A549 (cell line): Measurements from ENCODE around the gene WSCD1. TPM values are rescaled to one million over a fixed set of nuclear protein-coding genes. Genes with fewer than 3 reads are reported as not detected.

Experiments used
- ATAC-seq, 2 experiments: fragments of 200-7000 bp in 1 of 2; fragments of >200 bp in 1 of 2; cut with Nextera tagmentation in 1 of 2; cut with Tn5 transposase in 1 of 2; 3 replicates each; pipeline versions ENCODE4 v1.8.0 to v1.9.1; 2018 to 2020; ENCODE audit warnings: mild to moderate bottlenecking in 1 of 2, moderate library complexity in 1 of 2
- CTCF ChIA-PET: fragments of 300-600 bp; sonication (Branson Sonifier 250); formaldehyde crosslinking; extraction: SDS; loops from one replicate; lab custom pipeline; 2021; ENCODE audit warnings: antibody characterized with exemption, inconsistent platforms; lab: Yijun Ruan, JAX
- POLR2A ChIA-PET: fragments of 350-600 bp; formaldehyde crosslinking; extraction: SDS; loops from one replicate; lab custom pipeline; 2021; ENCODE audit warnings: antibody characterized with exemption, inconsistent platforms; lab: Yijun Ruan, JAX
- DNase-seq, 2 experiments: peaks; one replicate each; pipeline versions ENCODE4 v3.0.0 to v3.0.0-alpha.2; 2011 to 2016; ENCODE audit warnings: low read depth in 1 of 2, low spot score in 1 of 2
- FAIRE-seq: peaks from 2 replicates; lab custom pipeline; 2011; peaks lifted over from hg19 to GRCh38; lab: Jason Lieb, UNC
- H3K27ac ChIP-seq, 2 experiments: fragments of >200 bp; sonication (Bioruptor Twin); formaldehyde crosslinking; 3 replicates each; pipeline ENCODE4 v1.5.1; 2016 to 2017
- H3K4me1 ChIP-seq: fragments of >200 bp; sonication (Bioruptor Twin); formaldehyde crosslinking; 3 replicates; pipeline ENCODE4 v1.6.1; 2016
- H3K4me2 ChIP-seq: fragments of >200 bp; sonication (Bioruptor Twin); formaldehyde crosslinking; 3 replicates; pipeline ENCODE4 v1.6.1; 2016
- H3K4me3 ChIP-seq: fragments of >200 bp; sonication (Bioruptor Twin); formaldehyde crosslinking; 3 replicates; pipeline ENCODE4 v1.5.1; 2016
- H3K9me3 ChIP-seq: fragments of >200 bp; sonication (Bioruptor Twin); formaldehyde crosslinking; 3 replicates; pipeline ENCODE4 v1.6.1; 2016
- BCL3 ChIP-seq: fragments of >200 bp; sonication (Bioruptor Twin); formaldehyde crosslinking; IDR thresholded peaks from 3 replicates; pipeline ENCODE4 v1.6.1; 2016
- CBX2 ChIP-seq: fragments of 200-600 bp; sonication (generic); IDR thresholded peaks from 2 replicates; pipeline ENCODE4 v1.6.1; 2016; ENCODE audit warnings: low read depth, mild to moderate bottlenecking, borderline replicate concordance
- EHMT2 ChIP-seq: fragments of 200-600 bp; sonication (generic); IDR thresholded peaks from 2 replicates; pipeline ENCODE4 v1.6.1; 2016; ENCODE audit warnings: antibody characterized with exemption, low read depth, mild to moderate bottlenecking, moderate library complexity
- ESRRA ChIP-seq: fragments of 150-350 bp; IDR thresholded peaks from 2 replicates; pipeline ENCODE4 v1.6.1; 2014; ENCODE audit warnings: mild to moderate bottlenecking, low read length, borderline replicate concordance
- FOSL2 ChIP-seq, 2 experiments: fragments of 450-650 bp in 1 of 2; fragments of >200 bp in 1 of 2; sonication (Bioruptor Twin) in 1 of 2; formaldehyde crosslinking; IDR thresholded peaks; 2 replicates each; pipeline versions ENCODE4 v1.5.0 to v1.6.1; 2016 to 2020; ENCODE audit warnings: mild to moderate bottlenecking in 1 of 2, moderate library complexity in 1 of 2
- FOXS1 ChIP-seq: fragments of 250-450 bp; sonication (Bioruptor Pico); IDR thresholded peaks from 2 replicates; pipeline ENCODE4 v1.5.0; 2020; ENCODE audit warnings: mild to moderate bottlenecking, moderate library complexity
- HOXA7 ChIP-seq: fragments of 250-450 bp; sonication (Bioruptor Pico); IDR thresholded peaks from 2 replicates; pipeline ENCODE4 v1.5.0; 2020; ENCODE audit warnings: mild to moderate bottlenecking, moderate library complexity
- JUN ChIP-seq, 2 experiments: fragments of >200 bp; sonication (Bioruptor Twin); formaldehyde crosslinking; IDR thresholded peaks; 2 replicates in 1 of 2; 3 replicates in 1 of 2; pipeline ENCODE4 v1.6.1; 2016 to 2017
- MAFK ChIP-seq: fragments of 450-650 bp; IDR thresholded peaks from 2 replicates; pipeline ENCODE4 v1.6.1; 2014; ENCODE audit not compliant: partially characterized antibody
- MAZ ChIP-seq: fragments of 150-350 bp; IDR thresholded peaks from 2 replicates; pipeline ENCODE4 v1.6.1; 2014; ENCODE audit warnings: antibody characterized with exemption, low read depth, low read length, borderline replicate concordance
- MYC ChIP-seq: IDR thresholded peaks from 2 replicates; pipeline ENCODE4 v1.6.1; 2012; ENCODE audit warnings: mild to moderate bottlenecking, inconsistent platforms, low read length, improper control_type of control experiment, borderline replicate concordance
- NFE2L2 ChIP-seq: fragments of 150-350 bp; conservative IDR thresholded peaks from 2 replicates; pipeline ENCODE4 v1.6.1; 2014; ENCODE audit warnings: low read length
- NR3C1 ChIP-seq: fragments of >200 bp; sonication (Bioruptor Twin); formaldehyde crosslinking; IDR thresholded peaks from 3 replicates; pipeline ENCODE4 v1.6.1; 2017
- PHF8 ChIP-seq: fragments of 200-600 bp; sonication (generic); IDR thresholded peaks from 2 replicates; pipeline ENCODE4 v1.6.1; 2016; ENCODE audit warnings: low read depth, mild to moderate bottlenecking, antibody characterized with exemption, moderate library complexity, borderline replicate concordance
- POLR2A ChIP-seq: IDR thresholded peaks from 2 replicates; pipeline ENCODE4 v1.6.1; 2012; ENCODE audit warnings: mild to moderate bottlenecking, low read length
- RAD21 ChIP-seq, 2 experiments: fragments of >200 bp in 1 of 2; sonication (Bioruptor Twin) in 1 of 2; formaldehyde crosslinking in 1 of 2; IDR thresholded peaks in 1 of 2; conservative IDR thresholded peaks in 1 of 2; 2 replicates in 1 of 2; 3 replicates in 1 of 2; pipeline ENCODE4 v1.6.1; 2012 to 2018; ENCODE audit warnings: inconsistent platforms in 1 of 2
- SMC3 ChIP-seq: fragments of >200 bp; sonication (Bioruptor Twin); formaldehyde crosslinking; IDR thresholded peaks from 3 replicates; pipeline ENCODE4 v1.6.1; 2018; ENCODE audit warnings: inconsistent platforms
- TFCP2L1 ChIP-seq: fragments of 250-450 bp; sonication (Bioruptor Pico); IDR thresholded peaks from 2 replicates; pipeline ENCODE4 v1.5.0; 2021; ENCODE audit warnings: mild to moderate bottlenecking
- USF2 ChIP-seq: fragments of 450-650 bp; IDR thresholded peaks from 2 replicates; pipeline ENCODE4 v1.6.1; 2014; ENCODE audit warnings: antibody characterized with exemption
- ZNF302 ChIP-seq: fragments of 250-450 bp; sonication (Bioruptor Pico); IDR thresholded peaks from 2 replicates; pipeline ENCODE4 v1.9.0; 2021; ENCODE audit warnings: inconsistent platforms, mild to moderate bottlenecking, moderate library complexity
- ZSCAN20 ChIP-seq: fragments of 250-450 bp; sonication (Bioruptor Pico); IDR thresholded peaks from 2 replicates; pipeline ENCODE4 v1.8.0; 2022; ENCODE audit warnings: mild to moderate bottlenecking, moderate library complexity
- WGBS: methylation state at CpG from one replicate; pipeline ENCODE4 v1.1.6; 2017; ENCODE audit errors: missing lambda C conversion rate; 5-methylcytosine and 5-hydroxymethylcytosine counted together
- polyA plus RNA-seq, 4 experiments: library from polyadenylated mRNA; depleted of rRNA in 3 of 4; stranded (reverse); fragments of >200 nt; fragmentation: RNase III in 1 of 4; extraction: RNeasy Plus Mini Kit Qiagen cat#74134 plus additional on column Dnase treatment in 1 of 4; gene quantifications; 2 replicates in 3 of 4; 3 replicates in 1 of 4; pipeline ENCODE4 v1.2.3, GENCODE V29; 2011 to 2017
- TF ChIP-seq, protein P1 (sequence below): fragments of 250-450 bp; sonication (Bioruptor Pico); IDR thresholded peaks from 2 replicates; pipeline ENCODE4 v1.5.0; 2021; ENCODE audit warnings: mild to moderate bottlenecking, moderate library complexity, borderline replicate concordance

The WSCD1 gene
- polyA plus RNA-seq, 2 of the 4 experiments (the other 2 are of a cell fraction) = 1.6 TPM

- Histone ChIP-seq H3K4me3 (no peak overlapping the region), H3K4me1 (0 out of 3 replicates have a peak, but pooled peaks cover 4% of the 10 kb centered on the region), H3K9me3 (no peaks in the 10 kb centered on the region), H3K4me2 (no peak overlapping the region), H3K27ac (no peak overlapping the region)
- no peak for DNase-seq
- POLR2A ChIA-PET = no interaction called here
- no peak for TF ChIP-seq ZNF302 (CRISPR knock-in tag)
- no peak for TF ChIP-seq NR3C1
- no peak for TF ChIP-seq MAFK
- CTCF ChIA-PET = no interaction called here
- no peak for FAIRE-seq
- 65% methylated on average over 8 of the region's 8 CpGs for WGBS
- ATAC-seq = no peak
Measured at GRCh38 chr17:6075845-6076244, 5.7 kb downstream of the WSCD1 start.

DNA sequence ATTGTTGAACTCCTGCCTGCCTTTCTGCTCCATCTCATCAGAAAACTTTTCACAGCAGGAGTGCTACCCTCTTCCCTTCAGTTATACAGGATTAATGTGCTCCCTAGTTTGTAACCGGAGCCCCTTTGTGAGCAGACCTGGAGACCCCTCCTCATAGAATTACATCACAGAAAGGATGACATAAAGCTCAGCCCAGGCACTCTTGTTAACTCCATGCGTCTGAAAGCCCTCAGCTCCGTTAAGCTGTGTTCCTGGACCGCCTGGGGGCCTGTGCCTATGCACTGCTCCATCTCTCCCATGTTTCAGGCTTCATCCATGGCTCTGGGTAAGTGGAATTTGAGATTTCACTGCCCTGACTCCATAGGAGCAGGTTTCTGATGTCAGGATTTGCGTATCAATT lies 7.6 kb downstream of the WSCD1 start:
- CTCF ChIA-PET = interaction anchor here (1.7 kb wide), 1 partner anchor 345 kb away, joined by 4 read pairs; no protein-coding TSS in a partner anchor

GRCh38 chr17:6078458-6078871 lies 8.3 kb downstream of the WSCD1 start:
- ChIA-PET POLR2A (no interaction called here), CTCF (interaction anchor here (0.6 to 1.7 kb wide), 2 partner anchors 17 to 344 kb away, joined by 3 to 4 read pairs; no protein-coding TSS in a partner anchor)
- FAIRE-seq (no peak), ATAC-seq (no peak), DNase-seq (no peak)
- no peak overlapping the region for H3K4me3 ChIP-seq
- no peak overlapping the region for H3K27ac ChIP-seq
- 82% methylated on average over 9 of the region's 9 CpGs for WGBS
- H3K4me1 ChIP-seq = no peaks in the 10 kb centered on the region
- H3K4me2 ChIP-seq = no peak overlapping the region
- no peak for TF ChIP-seq TFCP2L1 (CRISPR knock-in tag)
- TF ChIP-seq HOXA7 (CRISPR knock-in tag) = no peak
- TF ChIP-seq POLR2A = 0 out of 2 replicates have a peak, but pooled peaks have one; percentile 12
- no peaks in the 10 kb centered on the region for H3K9me3 ChIP-seq

More for the DNA sequence above, 7.6 kb downstream of the WSCD1 start:
- DNase-seq = no peak
- H3K4me1 ChIP-seq = no peaks in the 10 kb centered on the region
- WGBS = 61% methylated on average over 5 of the region's 5 CpGs
- ATAC-seq = no peak
- POLR2A ChIA-PET = no interaction called here
- no peak overlapping the region for H3K27ac ChIP-seq
- no peak overlapping the region for H3K4me2 ChIP-seq
- TF ChIP-seq MAZ (no peak), FOSL2 (IDR thresholded peaks at IDR 0.05) (no peak), FOSL2 (CRISPR knock-in tag; IDR thresholded peaks at IDR 0.05) (no peak), PHF8 (no peak), NFE2L2 (no peak), NR3C1 (no peak), JUN (IDR thresholded peaks at IDR 0.05) (no peak), ESRRA (no peak), BCL3 (no peak), EHMT2 (no peak)
- H3K9me3 ChIP-seq = no peaks in the 10 kb centered on the region
- no peak for FAIRE-seq
- no peak overlapping the region for H3K4me3 ChIP-seq

GRCh38 chr17:6079155-6079888 lies 9.1 kb downstream of the WSCD1 start:
- WGBS = 64% methylated on average over 13 of the region's 13 CpGs
- Histone ChIP-seq H3K4me1 (no peaks in the 10 kb centered on the region), H3K4me3 (no peak overlapping the region), H3K9me3 (no peaks in the 10 kb centered on the region), H3K4me2 (no peak overlapping the region), H3K27ac (no peak overlapping the region)
- ChIA-PET CTCF (interaction anchor here (1.2 to 1.7 kb wide), 3 partner anchors 8 to 11 kb away, joined by 5 to 7 read pairs (median 5); no protein-coding TSS in a partner anchor), POLR2A (no interaction called here)
- FAIRE-seq (no peak), DNase-seq (no peak), ATAC-seq (no peak)
- TF ChIP-seq MYC (no peak), FOXS1 (no peak), MAZ (no peak), HOXA7 (CRISPR knock-in tag) (no peak), CBX2 (no peak), ZNF302 (CRISPR knock-in tag) (no peak), SMC3 (no peak), RAD21 (conservative IDR thresholded peaks at IDR 0.05 in 1 of 2, IDR thresholded peaks at IDR 0.05 in 1 of 2) (no peak), NR3C1 (no peak), FOSL2 (IDR thresholded peaks at IDR 0.05) (no peak), FOSL2 (CRISPR knock-in tag; IDR thresholded peaks at IDR 0.05) (no peak), USF2 (no peak), ZSCAN20 (CRISPR knock-in tag) (no peak), PHF8 (no peak)
- TF ChIP-seq, protein P1, sequence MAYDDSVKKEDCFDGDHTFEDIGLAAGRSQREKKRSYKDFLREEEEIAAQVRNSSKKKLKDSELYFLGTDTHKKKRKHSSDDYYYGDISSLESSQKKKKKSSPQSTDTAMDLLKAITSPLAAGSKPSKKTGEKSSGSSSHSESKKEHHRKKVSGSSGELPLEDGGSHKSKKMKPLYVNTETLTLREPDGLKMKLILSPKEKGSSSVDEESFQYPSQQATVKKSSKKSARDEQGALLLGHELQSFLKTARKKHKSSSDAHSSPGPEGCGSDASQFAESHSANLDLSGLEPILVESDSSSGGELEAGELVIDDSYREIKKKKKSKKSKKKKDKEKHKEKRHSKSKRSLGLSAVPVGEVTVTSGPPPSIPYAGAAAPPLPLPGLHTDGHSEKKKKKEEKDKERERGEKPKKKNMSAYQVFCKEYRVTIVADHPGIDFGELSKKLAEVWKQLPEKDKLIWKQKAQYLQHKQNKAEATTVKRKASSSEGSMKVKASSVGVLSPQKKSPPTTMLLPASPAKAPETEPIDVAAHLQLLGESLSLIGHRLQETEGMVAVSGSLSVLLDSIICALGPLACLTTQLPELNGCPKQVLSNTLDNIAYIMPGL = no peak
